ENCODE results near the gene TRIM61.
"Not testable (repeated sequence)": the region's sequence is repeated elsewhere in the genome, so short reads cannot be mapped to it uniquely, and the experiment has no call there.

GRCh38 chr4:164948006-164948405 is 29.5 kb downstream of the TRIM61 start:
- TF ChIP-seq POLR2AphosphoS5 (IDR thresholded peaks at IDR 0.05; ENCODE audit: borderline replicate concordance, low read depth, low read length); EZH2 (IDR thresholded peaks at IDR 0.05): not testable (repeated sequence)
